Measurements from ENCODE around the gene RTN1. TPM values are rescaled to one million over a fixed set of nuclear protein-coding genes. Genes with fewer than 3 reads are reported as not detected.

Gene RTN1
- polyA plus RNA-seq, 1 donor: 1.5 TPM

- DNase-seq (ENCODE audit: low read depth): peak; percentile 41
These were observed 67.5 kb downstream of the RTN1 start for GRCh38 chr14:59803052-59803540.

- no peak for DNase-seq (ENCODE audit: low read depth)
These were observed 82.4 kb downstream of the RTN1 start for GRCh38 chr14:59788176-59788575.

- DNase-seq (ENCODE audit: low read depth): no peak
These were observed 83.4 kb downstream of the RTN1 start for GRCh38 chr14:59787045-59787674.

- DNase-seq (ENCODE audit: low read depth): no peak
These were observed 84.9 kb downstream of the RTN1 start for GRCh38 chr14:59785629-59786028.

GRCh38 chr14:59782760-59783159 lies 87.8 kb downstream of the RTN1 start:
- DNase-seq (ENCODE audit: low read depth): no peak

GRCh38 chr14:59777006-59777579 lies 93.5 kb downstream of the RTN1 start:
- DNase-seq (ENCODE audit: low read depth): no peak

GRCh38 chr14:59776468-59776867 lies 94.1 kb downstream of the RTN1 start:
- DNase-seq (ENCODE audit: low read depth): no peak

- DNase-seq (ENCODE audit: low read depth): no peak
These were observed 98.3 kb downstream of the RTN1 start for GRCh38 chr14:59772233-59772632.

GRCh38 chr14:59771577-59771976 lies 99.0 kb downstream of the RTN1 start:
- no peak for DNase-seq (ENCODE audit: low read depth)

GRCh38 chr14:59769586-59769985 lies 101.0 kb downstream of the RTN1 start:
- no peak for DNase-seq (ENCODE audit: low read depth)

- DNase-seq (ENCODE audit: low read depth): no peak
These were observed 101.7 kb downstream of the RTN1 start for GRCh38 chr14:59768855-59769375.

GRCh38 chr14:59761851-59762250 lies 108.7 kb downstream of the RTN1 start:
- DNase-seq (ENCODE audit: low read depth): no peak

- no peak for DNase-seq (ENCODE audit: low read depth)
These were observed 115.0 kb downstream of the RTN1 start for GRCh38 chr14:59755409-59756135.

GRCh38 chr14:59754256-59754655 lies 116.3 kb downstream of the RTN1 start:
- no peak for DNase-seq (ENCODE audit: low read depth)

- no peak for DNase-seq (ENCODE audit: low read depth)
These were observed 117.1 kb downstream of the RTN1 start for GRCh38 chr14:59753512-59753911.

- DNase-seq (ENCODE audit: low read depth): no peak
These were observed 119.0 kb downstream of the RTN1 start for GRCh38 chr14:59751578-59751977.

GRCh38 chr14:59739794-59740193 lies 130.8 kb downstream of the RTN1 start:
- DNase-seq (ENCODE audit: low read depth): peak; percentile 1

- no peak for DNase-seq (ENCODE audit: low read depth)
These were observed 142.3 kb downstream of the RTN1 start for GRCh38 chr14:59728304-59728703.

- DNase-seq (ENCODE audit: low read depth): no peak
These were observed 143.4 kb downstream of the RTN1 start for GRCh38 chr14:59727073-59727661.

- DNase-seq (ENCODE audit: low read depth): no peak
These were observed 159.5 kb downstream of the RTN1 start for GRCh38 chr14:59711080-59711479.

GRCh38 chr14:59707778-59708561 lies 162.6 kb downstream of the RTN1 start:
- DNase-seq (ENCODE audit: low read depth): no peak

GRCh38 chr14:59705866-59706265 lies 164.7 kb downstream of the RTN1 start:
- DNase-seq (ENCODE audit: low read depth): no peak

Data from forelimb muscle (tissue), 1 donor.